Ascending aorta (tissue), 2 donors: ENCODE measurements around the gene GNB1L. TPM values are rescaled to one million over a fixed set of nuclear protein-coding genes. Genes with fewer than 3 reads are reported as not detected.
A peak's percentile ranks its signal among the peaks of the same experiment; 100 is the strongest.

Experiments used
- DNase-seq, 2 donors: peaks; one replicate each; pipeline ENCODE4 v3.0.0-alpha.2; 2019; ENCODE audit warnings: low spot score in 2 of 2
- H3K27ac ChIP-seq, 2 donors: fragments of 200-600 bp; sonication (generic); one replicate each; pipeline ENCODE4 v1.5.1; 2016 to 2017; ENCODE audit warnings: mild to moderate bottlenecking in 1 of 2
- H3K27me3 ChIP-seq: fragments of 200-600 bp; sonication (generic); one replicate; pipeline ENCODE4 v1.5.1; 2017
- H3K36me3 ChIP-seq, 2 donors: fragments of 200-600 bp; sonication (generic); one replicate each; pipeline ENCODE4 v1.5.1; 2016
- H3K4me1 ChIP-seq, 2 donors: fragments of 200-600 bp; sonication (generic); one replicate each; pipeline ENCODE4 v1.5.1; 2016 to 2017; ENCODE audit warnings: mild to moderate bottlenecking in 1 of 2
- H3K4me3 ChIP-seq, 2 donors: fragments of 200-600 bp; sonication (generic); one replicate each; pipeline ENCODE4 v1.5.1; 2016 to 2017; ENCODE audit warnings: mild to moderate bottlenecking in 1 of 2
- H3K9me3 ChIP-seq, 2 donors: fragments of 200-600 bp; sonication (generic); one replicate each; pipeline ENCODE4 v1.5.1; 2016
- CTCF ChIP-seq, 3 experiments: fragments of 200-600 bp in 2 of 3; fragments of 450-650 bp in 1 of 3; sonication (generic) in 2 of 3; IDR thresholded peaks; one replicate each; pipeline ENCODE4 v1.5.1; 2016 to 2019; ENCODE audit warnings: antibody characterized with exemption in 3 of 3, mild to moderate bottlenecking in 1 of 3, moderate library complexity in 1 of 3
- intact Hi-C: fragments of 100-400 bp; cut with DNase I; formaldehyde crosslinking; loops from one replicate; pipeline ENCODE4 v1.15.1; 2023
- total RNA-seq: library from RNA; depleted of rRNA; stranded (reverse); fragments of >200 nt; gene quantifications from one replicate; pipeline ENCODE4 v1.1.0, GENCODE V29; 2016

GNB1L gene
- total RNA-seq, 1 donor from 2014 or later, result 7.9 TPM

- H3K4me1 ChIP-seq, result no peaks in the 10 kb centered on the region
- no peak overlapping the region for H3K4me3 ChIP-seq
- H3K27ac ChIP-seq, result no peak overlapping the region
- H3K27me3 ChIP-seq, result no peaks in the 10 kb centered on the region
- intact Hi-C loops, result no loop called here
- no peak for TF ChIP-seq CTCF (IDR thresholded peaks at IDR 0.05)
- no peak for DNase-seq
- H3K9me3 ChIP-seq, result no peaks in the 10 kb centered on the region
- H3K36me3 ChIP-seq, result peaks cover 0 to 5% of the 10 kb centered on the region in 2 donors
These were observed 38.8 kb downstream of the GNB1L start for GRCh38 chr22:19815823-19816290.

GRCh38 chr22:19815093-19815822, 39.4 kb downstream of the GNB1L start:
- no peaks in the 10 kb centered on the region for H3K27me3 ChIP-seq
- H3K4me3 ChIP-seq, result no peak overlapping the region
- H3K4me1 ChIP-seq, result no peaks in the 10 kb centered on the region
- H3K27ac ChIP-seq, result no peak overlapping the region
- DNase-seq, result no peak
- TF ChIP-seq CTCF (IDR thresholded peaks at IDR 0.05), result no peak
- H3K9me3 ChIP-seq, result no peaks in the 10 kb centered on the region
- intact Hi-C loops, result no loop called here
- no peaks in the 10 kb centered on the region for H3K36me3 ChIP-seq

GRCh38 chr22:19814428-19814827, 40.2 kb downstream of the GNB1L start:
- H3K36me3 ChIP-seq, result no peaks in the 10 kb centered on the region
- no peaks in the 10 kb centered on the region for H3K27me3 ChIP-seq
- intact Hi-C loops, result no loop called here
- TF ChIP-seq CTCF (IDR thresholded peaks at IDR 0.05), result no peak
- no peak overlapping the region for H3K27ac ChIP-seq
- no peaks in the 10 kb centered on the region for H3K9me3 ChIP-seq
- H3K4me3 ChIP-seq, result no peak overlapping the region
- DNase-seq, result no peak
- no peaks in the 10 kb centered on the region for H3K4me1 ChIP-seq

GRCh38 chr22:19812910-19813309, 41.8 kb downstream of the GNB1L start:
- no peak for TF ChIP-seq CTCF (IDR thresholded peaks at IDR 0.05)
- no peak for DNase-seq
- intact Hi-C loops, result no loop called here
- no peaks in the 10 kb centered on the region for H3K4me1 ChIP-seq
- H3K36me3 ChIP-seq, result no peaks in the 10 kb centered on the region
- H3K4me3 ChIP-seq, result no peak overlapping the region
- no peaks in the 10 kb centered on the region for H3K27me3 ChIP-seq
- no peaks in the 10 kb centered on the region for H3K9me3 ChIP-seq
- no peak overlapping the region for H3K27ac ChIP-seq

- intact Hi-C loops, result no loop called here
- H3K4me3 ChIP-seq, result no peak overlapping the region
- no peak for TF ChIP-seq CTCF (IDR thresholded peaks at IDR 0.05)
- H3K9me3 ChIP-seq, result no peaks in the 10 kb centered on the region
- H3K27me3 ChIP-seq, result no peaks in the 10 kb centered on the region
- H3K27ac ChIP-seq, result no peak overlapping the region
- H3K36me3 ChIP-seq, result no peaks in the 10 kb centered on the region
- peak in 1 of 2 donors; percentile 55 for DNase-seq
- H3K4me1 ChIP-seq, result no peaks in the 10 kb centered on the region
These were observed 42.6 kb downstream of the GNB1L start for GRCh38 chr22:19811811-19812771.
